Fibroblast of the aortic adventitia (primary cell): ENCODE results near the gene RADIL. TPM values are rescaled to one million over a fixed set of nuclear protein-coding genes. Genes with fewer than 3 reads are reported as not detected.

Experiments used
- DNase-seq: peaks from one replicate; pipeline ENCODE4 v3.0.0-alpha.2; 2010; ENCODE audit warnings: low read depth
- H3K4me3 ChIP-seq: 2 replicates; pipeline ENCODE4 v1.5.1; 2011; ENCODE audit warnings: low read depth, mild to moderate bottlenecking, control low read depth, low read length, moderate library complexity
- total RNA-seq: library from RNA; depleted of rRNA; stranded (reverse); fragments of >200 nt; gene quantifications from 2 replicates; pipeline ENCODE4 v1.2.3, GENCODE V29; 2012; ENCODE audit warnings: low replicate concordance
- TF ChIP-seq, protein P1 (sequence below): IDR thresholded peaks from 2 replicates; pipeline ENCODE4 v1.5.1; 2011; ENCODE audit warnings: mild to moderate bottlenecking, low read length, control low read depth, inconsistent platforms; ENCODE audit not compliant: insufficient read depth

The RADIL gene
- total RNA-seq, 1 donor, result 1.4 TPM

DNA sequence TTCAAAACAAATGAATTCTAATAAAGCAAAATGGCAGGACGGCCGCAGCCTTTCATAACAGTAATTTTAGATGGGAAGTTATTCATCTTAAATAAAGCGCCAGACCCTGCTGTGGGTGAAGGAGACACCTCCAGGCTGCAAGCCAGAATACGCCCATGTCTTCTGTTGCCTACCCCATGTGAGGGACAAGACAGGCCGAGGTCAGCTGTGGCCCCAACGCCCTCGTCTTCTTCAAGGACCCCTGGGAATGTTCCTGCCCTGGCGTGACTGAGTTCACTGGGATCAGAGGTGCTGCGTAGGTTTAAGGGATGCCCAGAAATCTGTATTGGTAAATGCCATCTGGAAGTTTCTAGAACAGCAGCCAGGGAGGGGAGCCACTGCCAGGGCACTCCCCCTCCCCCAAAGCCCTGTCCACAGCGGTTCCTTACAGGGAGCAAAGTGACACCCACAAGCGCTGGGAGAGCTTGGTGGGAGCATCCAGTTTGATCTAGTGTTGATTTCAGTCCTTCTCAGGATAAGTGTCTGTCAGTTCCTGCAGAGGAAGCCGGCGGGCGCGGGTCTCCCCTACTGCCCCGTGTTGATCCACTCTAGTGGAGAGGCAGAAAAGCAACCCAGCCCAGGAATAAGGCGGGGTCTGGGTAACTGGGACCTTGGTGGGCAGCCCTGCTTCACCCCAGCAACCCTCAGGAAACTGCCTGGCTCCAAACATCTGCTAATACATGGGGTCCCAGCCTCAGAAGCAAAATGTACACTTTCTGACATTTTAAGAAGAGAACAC lies 42.3 kb downstream of the RADIL start:
- no peak for DNase-seq
- TF ChIP-seq, protein P1, sequence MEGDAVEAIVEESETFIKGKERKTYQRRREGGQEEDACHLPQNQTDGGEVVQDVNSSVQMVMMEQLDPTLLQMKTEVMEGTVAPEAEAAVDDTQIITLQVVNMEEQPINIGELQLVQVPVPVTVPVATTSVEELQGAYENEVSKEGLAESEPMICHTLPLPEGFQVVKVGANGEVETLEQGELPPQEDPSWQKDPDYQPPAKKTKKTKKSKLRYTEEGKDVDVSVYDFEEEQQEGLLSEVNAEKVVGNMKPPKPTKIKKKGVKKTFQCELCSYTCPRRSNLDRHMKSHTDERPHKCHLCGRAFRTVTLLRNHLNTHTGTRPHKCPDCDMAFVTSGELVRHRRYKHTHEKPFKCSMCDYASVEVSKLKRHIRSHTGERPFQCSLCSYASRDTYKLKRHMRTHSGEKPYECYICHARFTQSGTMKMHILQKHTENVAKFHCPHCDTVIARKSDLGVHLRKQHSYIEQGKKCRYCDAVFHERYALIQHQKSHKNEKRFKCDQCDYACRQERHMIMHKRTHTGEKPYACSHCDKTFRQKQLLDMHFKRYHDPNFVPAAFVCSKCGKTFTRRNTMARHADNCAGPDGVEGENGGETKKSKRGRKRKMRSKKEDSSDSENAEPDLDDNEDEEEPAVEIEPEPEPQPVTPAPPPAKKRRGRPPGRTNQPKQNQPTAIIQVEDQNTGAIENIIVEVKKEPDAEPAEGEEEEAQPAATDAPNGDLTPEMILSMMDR, result no peak
- no peak overlapping the region for H3K4me3 ChIP-seq

DNA sequence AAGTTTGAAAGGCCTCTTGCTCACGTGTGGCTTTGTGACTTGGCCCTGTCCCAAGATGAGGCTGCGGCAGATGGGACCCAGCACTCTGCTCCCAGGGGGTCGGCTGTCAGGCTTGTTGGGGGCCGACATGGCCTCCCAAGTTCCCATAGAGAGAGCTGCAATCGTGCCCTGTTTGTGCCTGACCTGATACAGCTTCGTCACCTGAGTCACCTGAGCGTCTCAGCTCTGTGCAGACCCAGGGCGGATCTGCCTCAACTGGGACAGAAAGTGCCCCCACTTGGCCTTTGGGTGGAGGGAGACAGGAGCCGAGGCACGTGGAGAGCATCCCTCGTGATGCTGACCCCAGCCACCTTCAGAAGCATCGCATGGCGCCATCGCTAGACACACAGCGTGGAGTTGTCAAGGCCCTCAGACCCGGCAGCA lies 43.4 kb downstream of the RADIL start:
- H3K4me3 ChIP-seq, result no peak overlapping the region
- DNase-seq, result no peak
- TF ChIP-seq, protein P1, result no peak

DNA sequence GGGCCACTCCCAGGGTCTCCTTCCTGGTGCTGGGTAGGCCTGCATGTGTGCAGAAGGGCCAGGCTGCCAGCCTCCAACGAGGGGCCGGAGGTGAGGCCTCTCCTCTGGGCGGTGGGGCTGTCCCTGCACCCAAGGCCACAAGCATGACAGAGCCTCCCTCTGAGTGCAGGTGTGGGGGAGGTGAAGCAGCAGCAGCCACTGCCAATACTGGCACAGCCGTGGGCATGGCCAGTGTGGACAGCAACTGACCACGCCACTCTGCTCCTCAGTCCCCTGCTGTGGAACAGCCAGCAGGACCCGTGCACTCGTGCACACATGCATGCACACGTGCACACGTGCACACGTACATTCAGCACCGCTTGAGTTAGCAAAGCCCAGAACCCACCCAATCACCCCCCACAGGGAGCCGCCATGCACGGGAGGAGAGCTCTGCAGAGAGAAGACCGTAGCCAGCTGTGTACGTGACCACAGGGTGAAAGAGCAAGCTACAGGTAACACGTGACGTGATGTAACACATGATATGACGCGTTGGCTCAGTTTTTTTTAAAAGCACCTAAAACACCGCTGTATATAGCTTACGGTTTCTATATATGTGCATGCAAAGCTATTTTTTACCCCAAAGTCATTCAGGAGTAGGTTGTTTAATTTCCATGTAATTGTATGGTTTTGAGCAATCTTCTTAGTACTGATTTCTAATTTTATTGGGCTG lies 44.7 kb downstream of the RADIL start:
- DNase-seq, result no peak
- TF ChIP-seq, protein P1, result no peak
- no peak overlapping the region for H3K4me3 ChIP-seq

GRCh38 chr7:4837803-4838625 lies 45.5 kb downstream of the RADIL start:
- TF ChIP-seq, protein P1, result no peak
- H3K4me3 ChIP-seq, result no peak overlapping the region
- no peak for DNase-seq

GRCh38 chr7:4837041-4837802 lies 46.3 kb downstream of the RADIL start:
- TF ChIP-seq, protein P1, result no peak

GRCh38 chr7:4836206-4836661 lies 47.3 kb downstream of the RADIL start:
- H3K4me3 ChIP-seq, result no peak overlapping the region
- TF ChIP-seq, protein P1, result no peak
- DNase-seq, result no peak

More at GRCh38 chr7:4837041-4837802, 46.3 kb downstream of the RADIL start:
- H3K4me3 ChIP-seq, result no peak overlapping the region
- no peak for DNase-seq
